ENCODE results near the gene CTNNB1.

CTNNB1 gene

GRCh38 chr3:41198950-41199865 lies at the start of gene CTNNB1:
CTNNB1 (plus strand) TSS chr3:41199505; CDS start chr3:41224069, 24,564 bp downstream.
- H3K27me3 Mint-ChIP-seq = no peaks in the 10 kb centered on the region
- H3K9me3 Mint-ChIP-seq = no peaks in the 10 kb centered on the region
- ATAC-seq (replicated peaks; ENCODE audit: extremely low read depth, poor library complexity, severe bottlenecking) (peak; percentile 76), DNase-seq (ENCODE audit: low spot score in 2 of 2) (peak; percentile 89 to 90)
- peak within 1 kb of the TSS; percentile 90 for H3K27ac Mint-ChIP-seq (ENCODE audit: low read depth)
- peaks cover 22% of the 10 kb centered on the region for H3K36me3 Mint-ChIP-seq (ENCODE audit: insufficient read depth)
- peaks cover 36% of the 10 kb centered on the region for H3K4me1 Mint-ChIP-seq
- H3K4me3 Mint-ChIP-seq = peak within 1 kb of the TSS; percentile 88

- DNase-seq (ENCODE audit: low spot score in 2 of 2) = no peak
- H3K4me3 Mint-ChIP-seq = no peak overlapping the region
- H3K4me1 Mint-ChIP-seq = no peaks in the 10 kb centered on the region
- H3K9me3 Mint-ChIP-seq = no peaks in the 10 kb centered on the region
- peaks cover 15% of the 10 kb centered on the region for H3K27me3 Mint-ChIP-seq
- no peak for ATAC-seq (replicated peaks; ENCODE audit: extremely low read depth, poor library complexity, severe bottlenecking)
- H3K36me3 Mint-ChIP-seq (ENCODE audit: insufficient read depth) = no peaks in the 10 kb centered on the region
- no peak overlapping the region for H3K27ac Mint-ChIP-seq (ENCODE audit: low read depth)
These were observed 43.5 kb upstream of the CTNNB1 start for GRCh38 chr3:41155834-41156233.

- Mint-ChIP-seq H3K27me3 (peaks cover 15% of the 10 kb centered on the region), H3K27ac (ENCODE audit: low read depth) (no peak overlapping the region), H3K9me3 (no peaks in the 10 kb centered on the region), H3K4me1 (no peaks in the 10 kb centered on the region), H3K36me3 (ENCODE audit: insufficient read depth) (no peaks in the 10 kb centered on the region), H3K4me3 (no peak overlapping the region)
- ATAC-seq (replicated peaks; ENCODE audit: extremely low read depth, poor library complexity, severe bottlenecking) = no peak
- DNase-seq (ENCODE audit: low spot score in 2 of 2) = no peak
These were observed 40.4 kb upstream of the CTNNB1 start for GRCh38 chr3:41158947-41159346.

GRCh38 chr3:41159588-41160189 lies 39.6 kb upstream of the CTNNB1 start:
- no peaks in the 10 kb centered on the region for H3K9me3 Mint-ChIP-seq
- H3K36me3 Mint-ChIP-seq (ENCODE audit: insufficient read depth) = no peaks in the 10 kb centered on the region
- no peaks in the 10 kb centered on the region for H3K4me1 Mint-ChIP-seq
- H3K27me3 Mint-ChIP-seq = peaks cover 15% of the 10 kb centered on the region
- H3K4me3 Mint-ChIP-seq = no peak overlapping the region
- DNase-seq (ENCODE audit: low spot score in 2 of 2) (no peak), ATAC-seq (replicated peaks; ENCODE audit: extremely low read depth, poor library complexity, severe bottlenecking) (no peak)
- no peak overlapping the region for H3K27ac Mint-ChIP-seq (ENCODE audit: low read depth)

- DNase-seq (ENCODE audit: low spot score in 2 of 2) = no peak
- peaks cover 6% of the 10 kb centered on the region for H3K4me1 Mint-ChIP-seq
- no peaks in the 10 kb centered on the region for H3K9me3 Mint-ChIP-seq
- ATAC-seq (replicated peaks; ENCODE audit: extremely low read depth, poor library complexity, severe bottlenecking) = no peak
- no peaks in the 10 kb centered on the region for H3K36me3 Mint-ChIP-seq (ENCODE audit: insufficient read depth)
- no peak overlapping the region for H3K27ac Mint-ChIP-seq (ENCODE audit: low read depth)
- no peak overlapping the region for H3K4me3 Mint-ChIP-seq
- peaks cover 14% of the 10 kb centered on the region for H3K27me3 Mint-ChIP-seq
These were observed 36.8 kb upstream of the CTNNB1 start for GRCh38 chr3:41162541-41162940.

GRCh38 chr3:41163006-41163405 lies 36.3 kb upstream of the CTNNB1 start:
- ATAC-seq (replicated peaks; ENCODE audit: extremely low read depth, poor library complexity, severe bottlenecking) = no peak
- Mint-ChIP-seq H3K36me3 (ENCODE audit: insufficient read depth) (no peaks in the 10 kb centered on the region), H3K27ac (ENCODE audit: low read depth) (no peak overlapping the region), H3K4me3 (no peak overlapping the region), H3K4me1 (peaks cover 9% of the 10 kb centered on the region), H3K9me3 (no peaks in the 10 kb centered on the region), H3K27me3 (peaks cover 19% of the 10 kb centered on the region)
- DNase-seq (ENCODE audit: low spot score in 2 of 2) = no peak

- Mint-ChIP-seq H3K4me3 (no peak overlapping the region), H3K9me3 (no peaks in the 10 kb centered on the region), H3K27ac (ENCODE audit: low read depth) (no peak overlapping the region), H3K4me1 (peaks cover 9% of the 10 kb centered on the region), H3K36me3 (ENCODE audit: insufficient read depth) (no peaks in the 10 kb centered on the region), H3K27me3 (peaks cover 23% of the 10 kb centered on the region)
- no peak for DNase-seq (ENCODE audit: low spot score in 2 of 2)
- no peak for ATAC-seq (replicated peaks; ENCODE audit: extremely low read depth, poor library complexity, severe bottlenecking)
These were observed 35.9 kb upstream of the CTNNB1 start for GRCh38 chr3:41163421-41163820.

- no peaks in the 10 kb centered on the region for H3K9me3 Mint-ChIP-seq
- no peaks in the 10 kb centered on the region for H3K36me3 Mint-ChIP-seq (ENCODE audit: insufficient read depth)
- peaks cover 37% of the 10 kb centered on the region for H3K27me3 Mint-ChIP-seq
- H3K27ac Mint-ChIP-seq (ENCODE audit: low read depth) = no peak overlapping the region
- ATAC-seq (replicated peaks; ENCODE audit: extremely low read depth, poor library complexity, severe bottlenecking) (no peak), DNase-seq (ENCODE audit: low spot score in 2 of 2) (no peak)
- H3K4me1 Mint-ChIP-seq = peaks cover 9% of the 10 kb centered on the region
- H3K4me3 Mint-ChIP-seq = no peak overlapping the region
These were observed 34.5 kb upstream of the CTNNB1 start for GRCh38 chr3:41164777-41165176.

- Mint-ChIP-seq H3K4me1 (peaks cover 9% of the 10 kb centered on the region), H3K9me3 (no peaks in the 10 kb centered on the region), H3K27ac (ENCODE audit: low read depth) (no peak overlapping the region)
These were observed 31.4 kb upstream of the CTNNB1 start for GRCh38 chr3:41167722-41168497.

GRCh38 chr3:41169023-41169422 lies 30.3 kb upstream of the CTNNB1 start:
- Mint-ChIP-seq H3K4me3 (no peak overlapping the region), H3K9me3 (no peaks in the 10 kb centered on the region), H3K4me1 (peaks cover 9% of the 10 kb centered on the region), H3K27ac (ENCODE audit: low read depth) (no peak overlapping the region), H3K27me3 (peaks cover 47% of the 10 kb centered on the region), H3K36me3 (ENCODE audit: insufficient read depth) (no peaks in the 10 kb centered on the region)
- ATAC-seq (replicated peaks; ENCODE audit: extremely low read depth, poor library complexity, severe bottlenecking) (no peak), DNase-seq (ENCODE audit: low spot score in 2 of 2) (no peak)

More at GRCh38 chr3:41167722-41168497, 31.4 kb upstream of the CTNNB1 start:
- H3K36me3 Mint-ChIP-seq (ENCODE audit: insufficient read depth) = no peaks in the 10 kb centered on the region
- peaks cover 45% of the 10 kb centered on the region for H3K27me3 Mint-ChIP-seq
- ATAC-seq (replicated peaks; ENCODE audit: extremely low read depth, poor library complexity, severe bottlenecking) (no peak), DNase-seq (ENCODE audit: low spot score in 2 of 2) (no peak)
- no peak overlapping the region for H3K4me3 Mint-ChIP-seq

- no peaks in the 10 kb centered on the region for H3K36me3 Mint-ChIP-seq (ENCODE audit: insufficient read depth)
- H3K4me1 Mint-ChIP-seq = no peaks in the 10 kb centered on the region
- DNase-seq (ENCODE audit: low spot score in 2 of 2) (no peak), ATAC-seq (replicated peaks; ENCODE audit: extremely low read depth, poor library complexity, severe bottlenecking) (no peak)
- peaks cover 41% of the 10 kb centered on the region for H3K27me3 Mint-ChIP-seq
- no peaks in the 10 kb centered on the region for H3K9me3 Mint-ChIP-seq
- no peak overlapping the region for H3K4me3 Mint-ChIP-seq
- no peak overlapping the region for H3K27ac Mint-ChIP-seq (ENCODE audit: low read depth)
These were observed 25.1 kb upstream of the CTNNB1 start for GRCh38 chr3:41173926-41174885.

- H3K27ac Mint-ChIP-seq (ENCODE audit: low read depth) = no peak overlapping the region
- H3K4me1 Mint-ChIP-seq = no peaks in the 10 kb centered on the region
- no peak for ATAC-seq (replicated peaks; ENCODE audit: extremely low read depth, poor library complexity, severe bottlenecking)
- no peaks in the 10 kb centered on the region for H3K9me3 Mint-ChIP-seq
- no peak overlapping the region for H3K4me3 Mint-ChIP-seq
- no peaks in the 10 kb centered on the region for H3K36me3 Mint-ChIP-seq (ENCODE audit: insufficient read depth)
- peaks cover 42% of the 10 kb centered on the region for H3K27me3 Mint-ChIP-seq
- no peak for DNase-seq (ENCODE audit: low spot score in 2 of 2)
These were observed 23.9 kb upstream of the CTNNB1 start for GRCh38 chr3:41175365-41175764.
